NCI-H446 (cell line): ENCODE results near the gene HMGCS2.
"Not testable (repeated sequence)": the region's sequence is repeated elsewhere in the genome, so short reads cannot be mapped to it uniquely, and the experiment has no call there.

Source experiments
- DNase-seq, 2 experiments: peaks; one replicate each; lab custom pipeline; 2025; lab: John Stamatoyannopoulos, UW

The HMGCS2 gene

GRCh38 chr1:119731741-119732430, 36.8 kb downstream of the HMGCS2 start:
- no peak for DNase-seq

GRCh38 chr1:119731060-119731459, 37.6 kb downstream of the HMGCS2 start:
- DNase-seq: no peak

GRCh38 chr1:119729044-119729443, 39.7 kb downstream of the HMGCS2 start:
- DNase-seq: no peak

GRCh38 chr1:119727991-119728390, 40.7 kb downstream of the HMGCS2 start:
- no peak for DNase-seq

GRCh38 chr1:119725626-119726025, 43.1 kb downstream of the HMGCS2 start:
- DNase-seq: no peak

GRCh38 chr1:119724611-119725218, 44.0 kb downstream of the HMGCS2 start:
- DNase-seq: no peak

- DNase-seq: no peak
Observed at GRCh38 chr1:119721896-119722295, 46.8 kb downstream of the HMGCS2 start.

- DNase-seq: no peak
Observed at GRCh38 chr1:119720866-119721440, 47.8 kb downstream of the HMGCS2 start.

GRCh38 chr1:119718972-119719371, 49.7 kb downstream of the HMGCS2 start:
- DNase-seq: no peak

- DNase-seq: no peak
Observed at GRCh38 chr1:119718409-119718808, 50.3 kb downstream of the HMGCS2 start.

- DNase-seq: no peak
Observed at GRCh38 chr1:119715542-119715941, 53.2 kb downstream of the HMGCS2 start.

- no peak for DNase-seq
Observed at GRCh38 chr1:119714583-119714982, 54.1 kb downstream of the HMGCS2 start.

- DNase-seq: peak in 1 of 2 experiments; percentile 48
Observed at GRCh38 chr1:119713749-119714456, 54.8 kb downstream of the HMGCS2 start.

- DNase-seq: peak; percentile 60
Observed at GRCh38 chr1:119713039-119713748, 55.5 kb downstream of the HMGCS2 start.

- peak; percentile 81 to 91 for DNase-seq
Observed at GRCh38 chr1:119712342-119713038, 56.2 kb downstream of the HMGCS2 start.

- peak; percentile 65 to 88 for DNase-seq
Observed at GRCh38 chr1:119711804-119712341, 56.8 kb downstream of the HMGCS2 start, which contains the start of gene PHGDH. Gene PHGDH, plus strand, starts transcription at chr1:119711934. Its CDS starts 89 bp downstream, at chr1:119712023.

GRCh38 chr1:119711356-119711803, 57.3 kb downstream of the HMGCS2 start:
- not testable (repeated sequence) for DNase-seq

GRCh38 chr1:119706599-119706998, 62.1 kb downstream of the HMGCS2 start:
- DNase-seq: not testable (repeated sequence)

- DNase-seq: no peak
Observed at GRCh38 chr1:119703666-119704450, 64.8 kb downstream of the HMGCS2 start.

- no peak for DNase-seq
Observed at GRCh38 chr1:119702384-119702783, 66.3 kb downstream of the HMGCS2 start.
